GM04504 (cell line): Measurements from ENCODE around the gene PUSL1.

Source experiments
- DNase-seq: peaks from one replicate; pipeline ENCODE4 v3.0.0-alpha.2; 2012; ENCODE audit warnings: low read depth

PUSL1 gene

DNA sequence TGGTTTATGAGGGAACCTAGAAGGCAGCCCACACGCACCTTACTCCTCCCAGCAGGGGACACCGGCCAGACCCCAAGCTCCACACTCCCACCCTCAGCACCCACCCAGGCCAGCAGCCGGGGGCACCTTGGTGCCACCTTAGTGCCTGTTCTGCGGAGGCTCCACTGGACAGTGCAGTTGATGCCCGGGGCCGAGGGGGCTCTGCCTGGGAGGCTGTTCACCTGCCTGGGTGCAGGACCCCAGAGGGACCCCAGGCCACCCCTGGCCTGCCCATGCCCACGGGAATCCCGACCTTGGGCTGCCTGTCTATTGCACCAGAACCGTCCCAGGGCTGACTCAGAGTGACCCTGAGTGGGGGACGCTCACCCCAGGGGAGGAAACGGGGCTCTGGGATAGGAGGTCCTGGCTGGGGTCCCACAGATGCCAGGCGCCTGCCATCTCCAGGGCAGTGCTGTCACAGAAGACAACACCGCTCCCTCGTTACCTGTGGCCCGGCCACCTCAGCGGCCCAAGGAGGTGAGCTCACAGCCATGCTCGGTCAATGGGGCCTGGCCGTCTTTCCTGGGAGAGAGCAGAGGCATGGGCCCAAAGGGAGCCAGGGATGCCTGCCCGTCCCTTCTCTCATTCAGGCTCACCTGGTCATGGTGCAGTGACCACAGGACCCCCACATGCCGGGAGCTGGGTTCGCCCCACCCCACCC lies 27.5 kb upstream of the PUSL1 start:
- DNase-seq, result no peak

DNA sequence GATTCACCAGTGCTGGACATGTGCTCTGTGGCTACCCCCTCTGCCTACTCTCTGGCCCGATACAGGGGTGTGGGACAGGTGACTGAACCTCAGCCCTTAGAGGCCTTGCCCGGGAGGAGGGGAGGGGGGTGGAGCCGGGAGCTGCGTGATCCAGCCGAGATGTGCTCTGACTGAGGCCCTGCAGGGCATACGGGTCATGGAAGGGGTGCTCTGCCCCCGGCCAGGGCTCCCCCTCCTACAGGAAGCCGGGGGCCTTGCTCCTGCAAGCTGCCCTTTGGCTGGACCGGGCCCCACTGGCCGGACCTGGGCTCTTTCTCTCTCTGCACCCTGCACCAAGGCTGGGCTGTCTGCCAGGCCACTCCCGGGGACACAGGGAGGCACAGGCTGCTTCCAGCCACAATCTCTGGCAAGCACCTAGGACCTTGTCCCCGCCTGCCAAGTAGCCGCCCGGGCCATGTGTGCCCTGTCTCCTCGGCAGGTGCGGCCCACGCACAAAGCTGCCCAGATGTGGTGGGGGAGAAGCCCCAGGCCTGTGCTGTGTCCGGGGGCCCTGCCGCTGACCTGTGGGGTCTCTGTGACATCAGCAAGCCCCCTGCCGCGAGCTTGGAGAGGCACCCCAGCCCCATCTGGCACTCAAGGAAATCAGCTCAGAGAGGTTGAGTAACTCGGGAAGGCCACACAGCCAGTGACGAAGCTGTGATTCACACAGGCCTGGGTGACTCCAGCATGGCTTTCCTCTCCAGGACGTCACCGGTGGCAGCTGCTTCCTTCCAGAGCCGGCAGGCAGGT lies 26.7 kb upstream of the PUSL1 start:
- DNase-seq, result no peak

DNA sequence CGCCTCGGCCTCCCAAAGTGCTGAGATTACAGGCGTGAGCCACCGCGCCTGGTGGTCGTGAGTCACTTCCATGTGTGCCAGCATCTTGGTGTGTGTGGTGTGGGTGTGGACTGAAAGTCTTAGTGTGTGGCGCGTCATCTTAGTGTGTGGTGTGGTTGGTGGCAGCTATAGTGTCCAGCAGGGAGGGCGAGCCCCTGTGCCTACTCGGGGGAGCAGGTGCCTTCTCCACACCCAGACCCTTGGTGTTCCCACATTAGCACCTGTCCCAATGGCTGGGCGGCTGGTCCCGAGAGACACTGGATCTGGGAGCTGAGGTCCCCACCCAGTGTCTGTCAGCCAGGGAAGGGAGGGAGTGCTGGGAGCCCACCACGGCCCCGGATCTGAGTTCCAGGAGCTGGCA lies 25.4 kb upstream of the PUSL1 start:
- no peak for DNase-seq

DNA sequence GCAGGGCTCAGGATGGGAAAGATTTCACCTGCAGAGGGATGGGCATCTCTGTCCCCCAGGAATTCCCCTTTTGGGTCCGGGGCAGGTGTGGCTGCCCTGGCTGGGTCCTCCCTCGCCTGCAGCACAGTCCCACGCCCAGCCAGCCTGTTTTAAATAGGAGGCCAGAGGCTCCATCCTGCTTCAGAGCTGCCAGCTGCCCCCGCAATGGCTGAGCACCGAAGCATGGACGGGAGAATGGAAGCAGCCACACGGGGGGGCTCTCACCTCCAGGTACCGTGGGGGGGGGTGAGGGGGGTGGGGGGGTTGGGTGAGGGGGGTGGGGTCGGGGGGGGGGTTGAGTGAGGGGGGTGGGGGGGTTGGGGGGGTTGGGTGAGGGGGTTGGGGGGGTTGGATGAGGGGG lies 24.6 kb upstream of the PUSL1 start:
- DNase-seq, result no peak

DNA sequence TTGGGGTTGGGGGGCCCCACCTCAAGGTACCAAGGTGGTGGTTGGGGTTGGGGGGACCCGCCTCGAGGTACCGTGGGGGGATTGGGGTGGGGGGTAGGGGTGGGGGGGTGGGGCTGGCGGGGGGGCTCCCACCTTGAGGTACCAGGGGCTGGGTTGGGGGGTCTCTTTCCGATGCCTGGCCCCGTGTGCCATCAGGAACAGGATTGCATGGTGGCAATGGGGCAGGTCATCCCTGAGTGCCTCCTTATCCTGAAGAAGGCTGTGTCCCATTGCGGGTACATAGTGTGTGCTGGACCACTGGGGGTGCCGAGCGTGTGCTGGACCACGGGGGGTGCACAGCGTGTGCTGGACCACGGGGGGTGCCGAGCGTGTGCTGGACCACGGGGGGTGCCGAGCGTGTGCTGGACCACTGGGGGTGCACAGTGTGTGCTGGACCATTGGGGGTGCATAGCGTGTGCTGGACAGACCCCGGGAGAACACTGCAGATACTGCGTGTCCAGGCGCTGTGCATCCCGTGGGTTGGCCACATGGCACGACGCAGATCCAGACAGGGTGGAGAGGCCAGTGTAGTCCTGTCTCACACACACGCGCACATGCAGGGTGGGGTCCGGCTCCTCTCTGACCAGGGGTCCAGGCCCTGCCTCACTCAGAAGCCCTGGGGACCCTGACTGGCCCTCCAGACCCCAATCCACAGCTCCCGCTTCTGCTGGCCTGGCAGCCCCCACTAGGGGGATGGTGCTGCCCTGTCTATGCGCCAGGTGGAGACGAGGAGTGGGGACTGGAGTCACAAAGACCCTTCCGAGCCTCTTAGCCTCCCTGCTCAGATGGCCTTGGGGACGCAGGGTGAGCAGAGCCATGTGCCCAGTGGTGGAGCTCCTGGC lies 23.9 kb upstream of the PUSL1 start:
- DNase-seq, result no peak

DNA sequence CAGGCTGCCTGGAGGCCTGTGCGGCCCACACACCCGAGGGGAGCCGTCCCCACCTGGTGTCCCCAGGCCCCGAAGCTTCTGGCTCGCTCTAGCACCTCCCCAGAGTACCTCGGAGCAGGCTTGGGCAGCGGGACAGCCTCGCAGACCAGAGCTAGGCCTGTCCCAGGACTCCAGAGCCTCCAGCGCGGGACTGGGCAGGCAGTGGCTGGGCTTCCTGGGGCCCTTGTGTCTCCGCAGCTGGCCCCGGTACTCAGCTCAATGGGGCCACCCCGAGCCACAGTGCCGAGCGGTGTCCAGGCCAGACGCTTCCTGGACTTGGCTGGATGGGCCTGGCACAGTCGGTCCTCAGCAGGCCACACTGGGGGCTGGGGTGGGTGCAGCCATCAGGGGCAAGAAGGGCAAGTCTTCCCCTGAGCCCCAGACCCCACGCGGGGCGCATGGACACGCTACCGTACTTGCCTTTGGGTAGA lies 23.3 kb upstream of the PUSL1 start:
- DNase-seq, result no peak

DNA sequence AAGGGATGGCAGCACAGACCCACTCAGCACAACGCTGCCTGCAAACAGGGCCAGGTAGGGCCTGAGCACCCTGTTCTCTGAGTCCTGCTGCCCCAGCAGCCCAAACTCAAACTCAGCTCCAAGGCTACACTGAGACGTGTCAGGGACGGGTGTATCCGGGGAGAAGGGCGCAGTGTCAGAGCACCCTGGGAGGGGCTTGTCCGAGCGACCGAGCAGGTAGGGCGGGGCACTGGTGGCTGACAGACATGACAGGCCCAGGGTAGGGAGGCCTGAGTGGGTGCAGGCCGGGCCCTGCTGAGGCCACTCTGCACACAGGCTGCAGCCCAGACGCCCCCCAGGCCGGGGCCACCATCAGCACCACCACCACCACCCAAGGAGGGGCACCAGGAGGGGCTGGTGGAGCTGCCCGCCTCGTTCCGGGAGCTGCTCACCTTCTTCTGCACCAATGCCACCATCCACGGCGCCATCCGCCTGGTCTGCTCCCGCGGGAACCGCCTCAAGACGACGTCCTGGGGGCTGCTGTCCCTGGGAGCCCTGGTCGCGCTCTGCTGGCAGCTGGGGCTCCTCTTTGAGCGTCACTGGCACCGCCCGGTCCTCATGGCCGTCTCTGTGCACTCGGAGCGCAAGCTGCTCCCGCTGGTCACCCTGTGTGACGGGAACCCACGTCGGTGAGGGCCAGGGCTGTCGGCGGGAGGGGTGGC lies 22.6 kb upstream of the PUSL1 start:
- no peak for DNase-seq

DNA sequence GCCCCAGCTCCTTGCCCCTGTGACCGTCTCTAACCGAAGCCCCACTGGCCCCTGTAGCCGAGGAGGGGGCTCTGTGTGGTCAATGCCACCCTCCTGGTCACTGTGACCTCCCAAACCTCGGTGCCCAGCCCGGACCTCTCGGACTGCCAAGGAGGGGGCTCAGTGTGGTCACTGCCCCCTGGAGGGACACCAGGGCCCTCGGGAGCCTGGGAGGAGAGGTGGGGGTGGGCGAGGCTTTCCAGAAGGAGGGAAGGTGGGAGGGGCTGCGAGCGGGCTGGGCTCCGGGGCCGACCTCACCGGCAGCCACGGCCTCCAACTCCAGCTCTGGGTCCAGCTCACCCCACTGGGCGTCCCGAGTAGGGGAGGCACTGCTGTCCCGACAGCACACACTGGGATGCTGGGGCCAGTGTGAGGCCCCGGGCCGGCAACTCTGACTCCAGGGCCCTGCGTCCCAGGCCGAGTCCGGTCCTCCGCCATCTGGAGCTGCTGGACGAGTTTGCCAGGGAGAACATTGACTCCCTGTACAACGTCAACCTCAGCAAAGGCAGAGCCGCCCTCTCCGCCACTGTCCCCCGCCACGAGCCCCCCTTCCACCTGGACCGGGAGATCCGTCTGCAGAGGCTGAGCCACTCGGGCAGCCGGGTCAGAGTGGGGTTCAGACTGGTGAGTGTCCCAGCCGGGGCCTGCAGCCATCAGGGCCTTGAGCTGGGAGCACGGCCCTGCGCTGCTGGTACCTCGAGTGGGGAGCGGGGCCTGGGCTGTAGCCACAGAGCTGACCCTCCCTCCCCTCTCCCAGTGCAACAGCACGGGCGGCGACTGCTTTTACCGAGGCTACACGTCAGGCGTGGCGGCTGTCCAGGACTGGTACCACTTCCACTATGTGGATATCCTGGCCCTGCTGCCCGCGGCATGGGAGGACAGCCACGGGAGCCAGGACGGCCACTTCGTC lies 21.8 kb upstream of the PUSL1 start:
- DNase-seq, result no peak

DNA sequence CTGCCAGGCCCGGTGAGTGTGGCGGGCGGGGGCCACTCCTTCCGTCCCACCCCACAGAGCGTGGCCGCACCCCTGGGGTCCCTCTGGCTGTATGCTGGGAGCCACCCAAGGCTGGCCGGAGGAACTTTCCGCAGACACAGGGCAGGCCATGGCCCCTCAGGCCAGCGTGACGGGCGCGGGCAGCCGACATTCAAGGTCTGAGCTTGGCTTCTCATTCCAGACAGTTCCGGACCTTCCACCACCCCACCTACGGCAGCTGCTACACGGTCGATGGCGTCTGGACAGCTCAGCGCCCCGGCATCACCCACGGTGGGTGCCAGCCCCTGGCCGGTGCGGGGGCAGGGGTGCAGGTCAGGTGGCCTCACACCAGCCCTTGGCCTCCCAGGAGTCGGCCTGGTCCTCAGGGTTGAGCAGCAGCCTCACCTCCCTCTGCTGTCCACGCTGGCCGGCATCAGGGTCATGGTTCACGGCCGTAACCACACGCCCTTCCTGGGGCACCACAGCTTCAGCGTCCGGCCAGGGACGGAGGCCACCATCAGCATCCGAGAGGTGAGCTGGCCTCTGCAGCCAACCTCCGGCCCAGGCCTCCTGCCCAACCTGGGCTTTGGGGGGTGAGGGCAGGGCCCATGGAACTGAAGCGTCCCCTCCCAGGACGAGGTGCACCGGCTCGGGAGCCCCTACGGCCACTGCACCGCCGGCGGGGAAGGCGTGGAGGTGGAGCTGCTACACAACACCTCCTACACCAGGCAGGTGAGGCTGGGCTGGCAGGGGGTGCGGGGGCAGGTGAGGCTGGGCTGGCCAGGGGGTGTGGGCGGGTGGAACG lies 20.9 kb upstream of the PUSL1 start:
- DNase-seq, result no peak

DNA sequence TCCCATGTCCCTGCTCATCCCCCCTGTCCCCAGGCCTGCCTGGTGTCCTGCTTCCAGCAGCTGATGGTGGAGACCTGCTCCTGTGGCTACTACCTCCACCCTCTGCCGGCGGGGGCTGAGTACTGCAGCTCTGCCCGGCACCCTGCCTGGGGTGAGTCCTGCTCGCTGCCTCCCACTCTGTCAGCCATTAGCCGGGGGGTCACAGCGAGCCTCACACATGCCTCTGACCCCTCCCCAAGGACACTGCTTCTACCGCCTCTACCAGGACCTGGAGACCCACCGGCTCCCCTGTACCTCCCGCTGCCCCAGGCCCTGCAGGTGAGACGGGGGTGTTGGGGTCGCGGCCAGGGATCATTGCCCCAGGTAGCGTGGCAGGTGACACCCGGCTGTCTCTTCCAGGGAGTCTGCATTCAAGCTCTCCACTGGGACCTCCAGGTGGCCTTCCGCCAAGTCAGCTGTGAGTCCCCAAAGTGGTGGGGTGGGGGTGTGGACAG lies 18.1 kb upstream of the PUSL1 start:
- no peak for DNase-seq

DNA sequence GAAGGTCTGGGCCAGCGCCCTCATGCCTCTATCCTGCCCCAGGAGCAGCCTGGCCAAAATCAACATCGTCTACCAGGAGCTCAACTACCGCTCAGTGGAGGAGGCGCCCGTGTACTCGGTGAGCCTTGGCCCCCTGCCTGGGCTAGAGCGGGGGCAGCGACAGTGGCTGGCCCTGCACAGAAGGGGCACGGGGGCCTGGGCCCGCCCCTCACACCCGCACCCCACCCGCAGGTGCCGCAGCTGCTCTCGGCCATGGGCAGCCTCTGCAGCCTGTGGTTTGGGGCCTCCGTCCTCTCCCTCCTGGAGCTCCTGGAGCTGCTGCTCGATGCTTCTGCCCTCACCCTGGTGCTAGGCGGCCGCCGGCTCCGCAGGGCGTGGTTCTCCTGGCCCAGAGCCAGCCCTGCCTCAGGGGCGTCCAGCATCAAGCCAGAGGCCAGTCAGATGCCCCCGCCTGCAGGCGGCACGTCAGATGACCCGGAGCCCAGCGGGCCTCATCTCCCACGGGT lies 17.3 kb upstream of the PUSL1 start:
- DNase-seq, result no peak

DNA sequence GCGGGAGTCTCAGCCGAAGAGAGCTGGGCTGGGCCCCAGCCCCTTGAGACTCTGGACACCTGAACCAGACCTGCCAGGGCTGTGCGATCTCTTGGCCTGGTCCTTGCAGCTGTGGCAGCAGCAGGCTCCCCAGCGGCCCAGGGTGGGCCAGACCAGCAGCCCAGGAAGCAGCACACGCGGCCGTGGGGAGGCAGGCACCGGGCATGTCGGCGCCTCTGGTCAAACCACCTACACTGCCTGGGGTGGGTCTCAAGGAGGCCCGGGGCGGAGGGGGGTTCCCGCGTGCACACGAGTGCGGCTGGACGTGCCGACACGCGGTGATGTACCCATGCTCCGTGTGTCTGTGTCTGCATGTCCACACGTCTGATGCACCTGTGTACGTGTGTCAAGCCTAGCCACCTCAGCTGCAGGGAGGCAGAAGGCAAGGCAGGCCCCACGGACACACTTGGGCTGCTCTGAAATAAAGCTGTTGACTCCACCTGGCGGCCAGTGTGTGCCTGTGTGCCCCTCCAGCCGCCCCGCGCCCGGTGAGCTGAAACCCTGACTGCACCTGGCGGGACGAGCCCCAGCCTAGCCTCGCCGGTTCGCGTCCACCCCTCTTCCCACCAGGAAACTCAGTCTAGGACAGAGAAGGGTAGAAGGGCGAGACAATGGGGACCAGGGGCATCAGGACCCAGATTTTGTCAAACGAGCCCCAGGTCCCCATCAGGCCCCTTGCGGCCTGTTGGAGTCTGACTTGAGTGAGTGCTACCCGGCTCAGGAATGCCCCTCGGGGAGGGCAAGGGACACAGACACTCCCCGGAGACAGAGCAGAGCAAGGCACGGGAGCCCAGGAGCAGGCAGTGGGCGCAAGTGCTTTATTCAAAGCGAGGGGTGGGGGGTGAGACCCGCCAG lies 16.6 kb upstream of the PUSL1 start:
- no peak for DNase-seq

DNA sequence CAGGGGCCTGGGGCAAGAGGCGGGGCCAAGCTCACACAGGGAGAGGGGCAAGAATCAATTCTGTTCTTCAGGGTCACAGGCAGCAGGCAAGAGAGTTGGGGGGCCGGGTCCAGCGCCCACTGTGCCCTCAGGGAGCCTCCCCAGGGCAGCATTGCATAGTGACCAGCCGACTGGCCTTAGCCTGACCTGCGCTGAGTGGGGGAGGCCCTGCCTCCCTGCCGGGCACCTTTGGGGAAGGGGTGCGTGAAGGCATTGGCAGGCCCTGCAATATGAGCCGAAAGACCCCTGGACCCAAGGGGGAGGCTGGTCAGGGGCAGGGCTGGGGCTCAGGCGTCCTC lies 16.0 kb upstream of the PUSL1 start:
- no peak for DNase-seq

DNA sequence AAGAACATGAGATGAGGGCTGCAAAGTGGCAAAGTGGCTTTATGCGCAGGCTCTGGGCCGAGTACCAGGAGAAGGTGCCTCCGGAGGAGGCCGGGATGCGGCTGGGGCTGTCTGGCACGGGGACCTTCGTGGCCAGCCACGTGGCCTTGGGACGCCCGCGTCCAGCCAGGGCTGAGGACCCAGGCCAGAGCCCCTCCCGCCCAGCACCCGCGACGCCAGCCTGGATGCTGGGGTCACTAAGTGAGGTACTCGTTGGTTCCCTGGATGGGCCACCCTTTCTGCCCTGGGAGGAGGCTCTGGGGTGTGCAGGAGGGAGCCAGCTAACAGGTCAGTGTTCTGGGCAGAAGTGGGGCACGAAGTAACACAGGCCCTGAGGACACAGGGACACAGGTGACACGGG lies 15.5 kb upstream of the PUSL1 start:
- DNase-seq, result no peak

DNA sequence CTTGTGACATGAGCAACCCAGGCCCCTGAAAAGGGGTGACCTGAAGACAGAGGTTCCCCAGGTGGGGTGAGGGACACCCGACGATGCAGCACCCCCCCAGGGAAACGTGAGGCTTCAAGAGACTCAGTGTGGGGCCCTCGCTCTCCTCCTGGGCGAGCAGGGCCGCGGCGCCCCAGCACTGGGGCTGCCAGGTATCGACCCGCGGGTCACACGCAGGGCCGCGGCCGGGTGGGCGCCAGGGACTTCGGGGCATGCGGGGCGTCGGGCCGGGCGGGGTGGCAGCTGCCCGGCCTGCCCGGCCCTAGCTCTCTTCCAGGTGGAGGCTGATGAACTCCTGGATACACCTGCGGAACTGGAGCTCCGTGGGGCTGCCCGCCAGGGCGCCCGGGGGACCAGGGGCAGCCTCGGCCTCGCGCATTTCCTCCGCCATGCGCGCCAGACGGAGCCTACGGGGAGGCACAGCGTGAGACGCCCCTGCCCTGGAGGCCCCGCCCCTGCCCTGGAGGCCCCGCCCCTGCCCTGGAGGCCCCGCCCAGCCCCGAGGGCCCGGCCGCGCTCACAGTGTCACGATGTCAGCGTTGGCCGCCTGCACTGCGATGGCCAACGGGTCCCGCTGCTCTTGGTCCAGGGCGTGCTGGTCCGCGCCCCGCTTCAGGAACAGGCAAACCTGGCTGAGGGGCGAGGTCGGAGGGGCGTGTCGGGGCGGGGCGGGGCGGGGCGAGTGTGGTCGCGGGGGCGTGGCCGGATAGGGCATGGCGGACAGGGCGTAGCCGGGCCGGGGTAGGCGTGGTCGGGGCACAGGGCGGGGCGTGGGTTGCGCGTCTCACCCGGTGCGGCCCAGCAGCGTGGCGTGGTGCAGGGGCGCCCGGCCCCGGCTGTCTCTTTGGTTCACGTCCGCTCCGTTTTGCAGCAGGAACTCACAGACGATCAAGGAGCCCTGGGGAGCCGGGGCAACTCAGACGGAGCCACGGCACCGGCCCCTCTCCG lies 14.8 kb upstream of the PUSL1 start:
- no peak for DNase-seq

DNA sequence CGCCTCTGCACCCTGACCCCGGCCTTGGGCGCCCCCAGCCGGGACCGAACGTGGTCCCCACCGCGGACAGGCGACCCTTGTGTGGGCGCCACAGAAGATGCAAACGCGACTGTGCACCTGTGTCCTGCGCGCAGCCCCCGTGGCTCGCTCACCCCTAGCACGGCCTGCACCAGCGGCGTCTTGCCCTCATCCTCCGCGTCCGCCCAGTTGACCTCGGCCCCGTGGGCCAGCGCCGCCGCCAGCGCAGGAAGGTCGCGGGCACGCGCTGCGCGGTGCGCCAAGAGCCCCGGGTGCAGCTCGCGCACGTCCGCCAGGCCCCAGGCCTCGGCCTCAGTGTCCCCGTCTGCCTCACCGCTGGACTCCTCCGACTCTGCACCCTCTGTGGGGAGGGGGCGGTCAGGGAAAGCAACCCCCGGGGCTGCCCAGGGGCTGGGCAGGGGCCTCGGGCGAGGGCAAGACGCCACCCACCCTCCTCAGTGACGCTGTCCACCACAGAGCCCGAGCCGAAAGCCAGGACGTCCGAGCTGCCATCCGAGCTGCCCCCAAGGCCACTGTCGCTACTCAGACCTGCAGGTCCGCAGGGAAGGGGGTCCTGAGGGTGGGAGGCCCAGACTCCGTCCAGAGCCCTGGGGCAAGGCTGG lies 14.0 kb upstream of the PUSL1 start:
- DNase-seq, result no peak
